Activated T-cell treated with anti-CD3 and anti-CD28 coated beads, Interleukin-2, amount 50 U/mL, for 4 hours (primary cell): Measurements from ENCODE around the gene TNFAIP2. TPM values are rescaled to one million over a fixed set of nuclear protein-coding genes. Genes with fewer than 3 reads are reported as not detected.
"Not testable (repeated sequence)": the region's sequence is repeated elsewhere in the genome, so short reads cannot be mapped to it uniquely, and the experiment has no call there.

ENCODE experiments used
- ATAC-seq, 2 donors: fragments of 200-7000 bp; cut with Tn5 transposase; one replicate each; pipeline ENCODE4 v1.10.0; 2021
- DNase-seq: peaks from one replicate; pipeline ENCODE4 v3.0.0-alpha.2; 2020
- H3K27me3 Mint-ChIP-seq: one replicate; pipeline ENCODE4 v1.8.0; 2021; ENCODE audit warnings: low read depth, mixed read lengths
- H3K36me3 Mint-ChIP-seq: one replicate; pipeline ENCODE4 v1.8.0; 2022; ENCODE audit warnings: mixed read lengths; ENCODE audit not compliant: insufficient read depth
- H3K4me1 Mint-ChIP-seq: one replicate; pipeline ENCODE4 v1.8.0; 2021; ENCODE audit warnings: low read depth, mixed read lengths
- H3K4me3 Mint-ChIP-seq: one replicate; pipeline ENCODE4 v1.8.0; 2021; ENCODE audit warnings: mild to moderate bottlenecking, moderate library complexity, mixed read lengths
- H3K9me3 Mint-ChIP-seq: one replicate; pipeline ENCODE4 v1.8.0; 2021; ENCODE audit warnings: mixed read lengths
- total RNA-seq, 3 donors: library from RNA; stranded (reverse); gene quantifications; one replicate each; pipeline ENCODE4 v1.2.1, GENCODE V29; 2021

The TNFAIP2 gene
- total RNA-seq, 3 donors from 2014 or later, result 1.4 to 10.4 (median 6.4) TPM

DNA sequence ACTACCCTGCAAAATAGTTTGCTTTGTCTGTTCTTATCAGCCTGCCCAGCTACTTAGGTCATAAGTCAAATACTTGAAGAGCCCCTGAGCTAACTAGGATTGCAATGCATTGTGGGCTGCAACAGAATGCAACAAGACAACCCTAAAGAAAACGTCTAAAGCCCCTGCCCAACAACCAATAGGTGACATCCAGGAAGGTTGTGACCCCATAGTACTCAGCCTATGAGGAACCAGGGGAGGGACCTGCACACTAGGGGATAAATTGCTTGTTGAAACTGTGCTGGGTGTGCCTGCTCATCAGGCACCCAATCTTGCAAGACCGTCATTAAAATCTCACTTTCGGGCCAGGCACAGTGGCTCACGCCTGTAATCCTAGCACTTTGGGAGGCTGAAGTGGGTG is 52.9 kb downstream of the TNFAIP2 start:
- H3K36me3 Mint-ChIP-seq, H3K4me3 Mint-ChIP-seq, ATAC-seq, H3K4me1 Mint-ChIP-seq, DNase-seq: not testable (repeated sequence)
- H3K9me3 Mint-ChIP-seq, result peaks cover 14% of the 10 kb centered on the region
- H3K27me3 Mint-ChIP-seq, result peaks cover 20% of the 10 kb centered on the region

DNA sequence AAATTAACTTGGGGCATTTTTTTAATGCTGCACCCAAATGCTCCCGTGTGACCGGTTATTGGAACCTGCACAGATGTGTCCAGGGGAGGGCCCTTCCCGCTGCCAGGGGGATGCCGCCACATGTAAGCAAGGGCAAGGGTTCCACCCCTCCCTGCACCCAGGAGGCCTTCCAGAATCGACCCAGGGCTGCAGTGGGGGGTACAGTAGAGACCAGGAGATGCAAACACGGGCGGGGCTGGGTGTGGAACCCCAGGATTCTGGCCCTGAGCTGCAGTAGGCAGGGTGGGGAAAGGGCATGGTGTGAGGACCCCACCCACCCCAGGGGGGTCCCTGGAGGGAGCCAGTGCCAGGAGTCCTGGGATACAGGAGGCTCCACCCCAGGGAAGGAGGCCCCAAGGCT is 54.1 kb downstream of the TNFAIP2 start:
- no peaks in the 10 kb centered on the region for H3K36me3 Mint-ChIP-seq
- DNase-seq (no peak), ATAC-seq (no peak)
- peaks cover 14% of the 10 kb centered on the region for H3K9me3 Mint-ChIP-seq
- H3K27me3 Mint-ChIP-seq, result peaks cover 15% of the 10 kb centered on the region
- H3K4me1 Mint-ChIP-seq, result no peaks in the 10 kb centered on the region
- H3K4me3 Mint-ChIP-seq, result no peak overlapping the region

DNA sequence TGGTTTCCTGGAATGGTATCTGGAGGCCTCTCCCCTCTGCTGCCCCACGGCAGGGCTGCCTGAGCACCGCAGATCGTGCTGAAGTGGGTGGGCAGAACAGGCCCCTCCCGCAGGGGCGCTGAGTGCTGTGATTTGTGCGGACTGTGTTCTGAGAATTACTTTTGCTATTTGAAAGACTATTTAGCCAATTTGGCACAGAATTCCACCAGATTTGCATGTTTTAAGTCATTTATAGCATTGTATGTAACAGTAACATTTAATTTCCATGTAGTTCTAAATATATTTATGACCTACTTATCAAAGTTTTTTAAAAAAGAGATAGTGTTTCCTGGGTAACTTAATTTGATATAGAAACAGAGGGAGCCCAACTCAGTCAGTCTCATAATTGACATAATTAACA is 55.3 kb downstream of the TNFAIP2 start:
- no peaks in the 10 kb centered on the region for H3K36me3 Mint-ChIP-seq
- H3K9me3 Mint-ChIP-seq, result peaks cover 5% of the 10 kb centered on the region
- DNase-seq (no peak), ATAC-seq (no peak)
- H3K4me1 Mint-ChIP-seq, result no peaks in the 10 kb centered on the region
- H3K4me3 Mint-ChIP-seq, result no peak overlapping the region
- peaks cover 10% of the 10 kb centered on the region for H3K27me3 Mint-ChIP-seq

DNA sequence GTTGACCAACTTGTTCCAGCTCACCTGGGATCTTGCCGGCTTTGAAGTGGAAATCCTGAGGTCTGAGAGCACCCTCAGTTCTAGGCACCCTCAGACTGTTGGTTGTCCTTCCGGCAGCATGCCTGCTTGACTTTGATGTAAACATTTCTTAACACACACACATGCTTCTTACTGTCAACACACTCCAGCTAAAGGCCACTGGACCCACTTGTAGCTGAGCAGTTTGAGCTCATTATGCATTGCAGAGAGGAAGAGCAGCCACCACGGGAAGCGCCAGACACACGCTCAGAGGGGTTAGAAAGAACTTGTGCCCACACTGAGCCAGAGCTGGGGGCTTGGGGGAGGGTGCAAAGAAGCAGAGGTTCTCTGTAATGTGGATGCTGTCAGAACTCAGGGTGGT is 55.8 kb downstream of the TNFAIP2 start:
- Mint-ChIP-seq H3K9me3 (no peaks in the 10 kb centered on the region), H3K36me3 (no peaks in the 10 kb centered on the region), H3K27me3 (peaks cover 14% of the 10 kb centered on the region), H3K4me1 (no peaks in the 10 kb centered on the region), H3K4me3 (no peak overlapping the region)
- ATAC-seq (no peak), DNase-seq (no peak)

DNA sequence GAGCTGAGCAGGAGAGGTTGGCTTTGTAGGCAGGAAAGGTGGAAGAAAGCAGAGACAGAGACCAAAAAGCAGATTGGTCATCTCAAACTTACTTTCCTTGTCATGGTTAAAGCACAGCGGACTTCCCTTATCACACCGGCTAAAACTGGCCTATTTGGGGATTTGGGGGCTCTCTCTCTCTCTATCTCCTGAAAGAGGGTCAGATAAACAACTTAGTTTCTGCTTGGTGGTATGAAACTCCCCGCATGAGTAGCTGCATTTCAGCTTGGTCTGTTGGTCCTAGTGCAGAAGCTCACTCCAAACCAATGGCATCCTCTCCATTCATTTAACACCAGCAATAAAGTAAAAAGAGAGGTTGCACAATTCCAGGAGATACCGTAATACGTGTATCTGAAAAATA is 57.1 kb downstream of the TNFAIP2 start:
- H3K36me3 Mint-ChIP-seq, result no peaks in the 10 kb centered on the region
- no peaks in the 10 kb centered on the region for H3K9me3 Mint-ChIP-seq
- ATAC-seq (no peak), DNase-seq (no peak)
- peaks cover 14% of the 10 kb centered on the region for H3K27me3 Mint-ChIP-seq
- H3K4me1 Mint-ChIP-seq, result no peaks in the 10 kb centered on the region
- H3K4me3 Mint-ChIP-seq, result no peak overlapping the region

DNA sequence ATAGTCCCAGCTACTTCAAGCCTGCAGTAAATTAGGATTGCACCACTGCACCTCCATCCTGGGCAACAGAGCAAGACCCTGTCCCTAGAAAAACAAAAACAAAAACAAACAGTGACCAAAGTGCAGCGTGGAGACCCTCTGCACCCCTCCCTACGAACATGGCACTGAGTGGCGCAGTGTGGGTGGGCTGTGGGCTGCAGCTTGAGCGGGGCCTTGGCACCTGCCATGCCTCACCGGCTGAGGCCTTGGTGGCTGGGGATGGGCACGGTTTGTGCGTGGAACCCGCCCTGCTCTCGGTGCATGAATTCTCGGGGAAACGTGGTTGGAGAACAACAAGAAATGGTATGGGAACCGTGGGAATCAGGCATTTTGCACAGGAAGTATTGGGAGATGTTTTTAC is 60.8 kb downstream of the TNFAIP2 start:
- H3K4me1 Mint-ChIP-seq, result no peaks in the 10 kb centered on the region
- H3K4me3 Mint-ChIP-seq, result no peak overlapping the region
- H3K36me3 Mint-ChIP-seq, result no peaks in the 10 kb centered on the region
- no peak for ATAC-seq
- DNase-seq, result no peak
- H3K27me3 Mint-ChIP-seq, result peaks cover 45% of the 10 kb centered on the region
- no peaks in the 10 kb centered on the region for H3K9me3 Mint-ChIP-seq

DNA sequence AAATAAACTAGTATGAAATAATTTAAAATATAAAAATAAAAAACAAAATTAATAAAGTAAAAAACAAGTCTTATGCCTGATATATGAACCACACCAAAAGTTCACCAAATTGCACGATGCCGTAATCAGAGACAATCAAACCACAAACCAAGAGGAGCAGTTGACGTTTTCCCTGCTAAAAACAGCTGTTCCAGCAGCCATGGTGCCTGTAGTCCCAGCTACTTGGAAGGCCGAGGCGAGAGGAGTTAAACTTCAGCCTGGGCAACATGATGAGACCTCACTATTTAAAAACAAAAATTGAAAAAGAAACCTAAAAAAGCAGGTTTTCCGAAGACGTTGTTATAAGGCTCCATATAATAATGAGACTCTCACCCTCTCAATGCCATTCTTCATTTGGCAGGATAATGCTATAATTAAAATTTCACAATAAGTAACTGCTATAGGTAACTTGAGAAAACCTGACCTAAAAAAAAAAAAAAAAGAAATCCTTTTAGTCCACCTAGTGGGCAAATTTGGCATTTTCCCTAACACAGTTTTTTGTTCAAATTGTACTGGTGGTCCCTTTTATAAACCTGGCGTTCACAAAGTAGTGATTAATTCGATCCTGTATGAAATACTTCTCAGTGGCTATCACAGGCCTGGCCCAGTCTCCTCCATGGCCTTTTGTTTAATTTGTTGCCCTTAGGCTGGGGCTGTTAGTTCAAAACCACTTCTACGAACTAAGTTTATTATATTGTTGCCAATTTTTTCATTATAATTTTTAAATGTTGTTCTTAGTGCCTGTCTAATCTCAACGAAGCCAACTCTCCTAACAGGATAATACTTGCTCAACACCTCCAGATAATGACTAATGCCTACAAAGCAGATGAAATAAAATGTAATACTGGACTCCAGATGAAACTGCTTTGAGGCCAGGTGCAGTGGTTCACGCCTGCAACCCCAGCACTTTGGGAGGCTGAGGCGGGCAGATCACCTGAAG is 62.1 kb downstream of the TNFAIP2 start:
- DNase-seq (no peak), ATAC-seq (no peak)
- Mint-ChIP-seq H3K4me1 (peaks cover 5% of the 10 kb centered on the region), H3K36me3 (no peaks in the 10 kb centered on the region), H3K9me3 (no peaks in the 10 kb centered on the region), H3K4me3 (no peak overlapping the region), H3K27me3 (peaks cover 52% of the 10 kb centered on the region)

DNA sequence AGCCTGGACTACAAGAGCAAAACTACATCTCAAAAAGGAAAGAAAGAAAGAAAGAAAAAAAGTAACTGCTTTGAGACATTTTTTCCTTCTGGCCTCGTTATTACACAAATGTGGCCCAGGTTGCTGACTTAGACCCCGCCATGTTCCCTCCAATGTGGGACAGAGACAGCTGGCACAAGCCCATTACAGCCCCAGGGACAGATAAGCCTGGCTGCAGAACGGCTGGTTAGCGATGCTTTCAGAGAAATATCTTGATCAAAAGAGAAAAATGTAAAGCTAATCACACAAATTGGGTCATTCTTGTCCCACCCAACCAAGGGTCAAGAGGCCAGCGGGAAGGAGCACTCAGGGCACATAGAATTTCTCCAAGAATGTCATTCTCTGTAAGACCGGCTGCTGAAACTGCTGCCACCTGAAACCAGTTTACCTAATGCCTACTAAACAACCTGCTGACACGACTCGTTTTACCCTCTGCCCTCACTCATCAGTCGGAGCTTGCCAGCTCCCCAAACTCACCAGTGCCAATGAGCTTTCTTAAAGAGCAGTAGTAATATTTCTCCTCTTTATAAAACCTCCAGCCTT is 63.1 kb downstream of the TNFAIP2 start:
- peaks cover 55% of the 10 kb centered on the region for H3K27me3 Mint-ChIP-seq
- H3K4me3 Mint-ChIP-seq, result no peak overlapping the region
- no peak for ATAC-seq
- H3K36me3 Mint-ChIP-seq, result no peaks in the 10 kb centered on the region
- DNase-seq, result no peak
- peaks cover 5% of the 10 kb centered on the region for H3K4me1 Mint-ChIP-seq
- H3K9me3 Mint-ChIP-seq, result no peaks in the 10 kb centered on the region

Other genes with a start within 250 kb of the TNFAIP2 start
- gene AMN, start 200.8 kb upstream of the TNFAIP2 start, total RNA-seq, result 1 to 10 TPM; 1.7 to 2.2 (median 2.0) TPM
- gene CDC42BPB, start 65.9 kb upstream of the TNFAIP2 start, total RNA-seq, result 1 to 10 TPM; 2.8 to 6.6 (median 5.1) TPM
- gene LBHD2, start 39.3 kb upstream of the TNFAIP2 start, total RNA-seq, result not detected
- gene EXOC3L4, start 28.7 kb upstream of the TNFAIP2 start, total RNA-seq, result not detected
- 100 to 1,000 TPM; 434 to 457 (median 451) TPM for gene EIF5, start 210.8 kb downstream of the TNFAIP2 start, total RNA-seq